Panc1 (cell line): ENCODE data around the gene APBB2. TPM values are rescaled to one million over a fixed set of nuclear protein-coding genes. Genes with fewer than 3 reads are reported as not detected.

Source experiments
- ATAC-seq: fragments of 200-7000 bp; cut with Tn5 transposase; 2 replicates; pipeline ENCODE4 v1.9.1; 2020; ENCODE audit warnings: mild to moderate bottlenecking, moderate library complexity
- BruUV-seq: library from RNA; stranded (reverse); fragments of 400-500 nt; replicated peaks from 2 replicates; lab custom pipeline; 2021; lab: Mats Ljungman, UMichigan
- CTCF ChIA-PET: fragments of 300-600 bp; sonication (Branson Sonifier 250); formaldehyde crosslinking; loops from one replicate; lab custom pipeline; 2022; ENCODE audit warnings: antibody characterized with exemption; lab: Charles Lee
- POLR2A ChIA-PET: fragments of 300-600 bp; sonication (Branson Sonifier 250); formaldehyde crosslinking; loops from one replicate; lab custom pipeline; 2022; ENCODE audit warnings: antibody characterized with exemption; lab: Charles Lee
- DNase-seq: peaks from one replicate; pipeline ENCODE4 v3.0.0-alpha.2; 2010; ENCODE audit warnings: low read depth, low spot score
- H3K27ac ChIP-seq: 2 replicates; pipeline ENCODE4 v1.5.1; 2011; ENCODE audit warnings: mild to moderate bottlenecking, low read length, inconsistent platforms
- H3K27me3 ChIP-seq: fragments of 200-500 bp; sonication (Bioruptor generic); 2 replicates; pipeline ENCODE4 v1.6.0; 2014; ENCODE audit warnings: low read length, inconsistent platforms; ENCODE audit not compliant: control insufficient read depth, insufficient read depth
- H3K36me3 ChIP-seq: fragments of 200-500 bp; sonication (Bioruptor generic); 2 replicates; pipeline ENCODE4 v1.5.1; 2014; ENCODE audit warnings: inconsistent platforms, mild to moderate bottlenecking, low read length, moderate library complexity; ENCODE audit not compliant: control insufficient read depth, insufficient read depth
- H3K4me1 ChIP-seq: 2 replicates; pipeline ENCODE4 v1.5.1; 2011; ENCODE audit warnings: inconsistent platforms, mild to moderate bottlenecking, low read length, moderate library complexity; ENCODE audit not compliant: control insufficient read depth, insufficient read depth
- H3K4me3 ChIP-seq, 2 experiments: 2 replicates each; pipeline ENCODE4 v1.5.1; 2011 to 2012; ENCODE audit warnings: low read depth in 2 of 2, low read length in 2 of 2, mild to moderate bottlenecking in 2 of 2, inconsistent platforms in 1 of 2, moderate library complexity in 1 of 2
- H3K9me3 ChIP-seq: fragments of 200-500 bp; sonication (Bioruptor generic); 2 replicates; pipeline ENCODE4 v1.5.1; 2014; ENCODE audit warnings: low read depth, mild to moderate bottlenecking, inconsistent platforms, low read length, moderate library complexity; ENCODE audit not compliant: control insufficient read depth, insufficient read depth
- POLR2AphosphoS5 ChIP-seq: IDR thresholded peaks from 2 replicates; pipeline ENCODE4 v1.6.1; 2012; ENCODE audit warnings: mild to moderate bottlenecking, low read depth, low read length, moderate library complexity
- SIN3A ChIP-seq: IDR thresholded peaks from 2 replicates; pipeline ENCODE4 v1.6.1; 2012; ENCODE audit warnings: low read depth, mild to moderate bottlenecking, low read length, moderate library complexity, borderline replicate concordance; ENCODE audit not compliant: insufficient read depth
- TCF7L2 ChIP-seq: IDR thresholded peaks from 2 replicates; pipeline ENCODE4 v1.6.1; 2011; ENCODE audit warnings: mild to moderate bottlenecking, low read depth, low read length, inconsistent platforms
- in situ Hi-C: cut with HindIII; loops from 2 replicates; pipeline ENCODE4 v1.10.0; 2016; ENCODE audit warnings: low sequenced_read_pairs, low pct_unique_long_range_greater_than_20kb
- intact Hi-C: fragments of 100-400 bp; cut with micrococcal nuclease; formaldehyde crosslinking; loops from one replicate; pipeline ENCODE4 v1.10.0; 2022; ENCODE audit not compliant: unreplicated experiment
- total RNA-seq: library from RNA; stranded (reverse); gene quantifications from one replicate; pipeline ENCODE4 v1.2.1, GENCODE V29; 2021; ENCODE audit not compliant: unreplicated experiment
- TF ChIP-seq, protein P1 (sequence below): fragments of 450-650 bp; IDR thresholded peaks from 2 replicates; pipeline ENCODE4 v1.5.1; 2017; ENCODE audit warnings: mild to moderate bottlenecking
- TF ChIP-seq, protein P2 (sequence below), 2 experiments: IDR thresholded peaks; 2 replicates each; pipeline ENCODE4 v1.6.1; 2011 to 2012; ENCODE audit warnings: low read depth in 2 of 2, control low read depth in 1 of 2, low read length in 1 of 2, mild to moderate bottlenecking in 1 of 2, moderate library complexity in 1 of 2; ENCODE audit not compliant: insufficient read depth in 1 of 2

APBB2 gene
- total RNA-seq, 1 experiment from 2014 or later, result 27.1 TPM

- Histone ChIP-seq H3K36me3 (no peaks in the 10 kb centered on the region), H3K9me3 (no peaks in the 10 kb centered on the region), H3K27ac (no peak overlapping the region), H3K4me1 (peaks cover 2% of the 10 kb centered on the region; the same call in 1 of the 2 replicates), H3K4me3 (no peak overlapping the region), H3K27me3 (no peaks in the 10 kb centered on the region)
- in situ Hi-C loops, result no loop called here
- BruUV-seq, result no TSS peak
- ATAC-seq, result no peak
- intact Hi-C loops, result no loop called here
- POLR2A ChIA-PET, result no interaction called here
- DNase-seq, result no peak
- TF ChIP-seq TCF7L2 (no peak), POLR2AphosphoS5 (no peak), SIN3A (no peak)
- TF ChIP-seq, protein P1, sequence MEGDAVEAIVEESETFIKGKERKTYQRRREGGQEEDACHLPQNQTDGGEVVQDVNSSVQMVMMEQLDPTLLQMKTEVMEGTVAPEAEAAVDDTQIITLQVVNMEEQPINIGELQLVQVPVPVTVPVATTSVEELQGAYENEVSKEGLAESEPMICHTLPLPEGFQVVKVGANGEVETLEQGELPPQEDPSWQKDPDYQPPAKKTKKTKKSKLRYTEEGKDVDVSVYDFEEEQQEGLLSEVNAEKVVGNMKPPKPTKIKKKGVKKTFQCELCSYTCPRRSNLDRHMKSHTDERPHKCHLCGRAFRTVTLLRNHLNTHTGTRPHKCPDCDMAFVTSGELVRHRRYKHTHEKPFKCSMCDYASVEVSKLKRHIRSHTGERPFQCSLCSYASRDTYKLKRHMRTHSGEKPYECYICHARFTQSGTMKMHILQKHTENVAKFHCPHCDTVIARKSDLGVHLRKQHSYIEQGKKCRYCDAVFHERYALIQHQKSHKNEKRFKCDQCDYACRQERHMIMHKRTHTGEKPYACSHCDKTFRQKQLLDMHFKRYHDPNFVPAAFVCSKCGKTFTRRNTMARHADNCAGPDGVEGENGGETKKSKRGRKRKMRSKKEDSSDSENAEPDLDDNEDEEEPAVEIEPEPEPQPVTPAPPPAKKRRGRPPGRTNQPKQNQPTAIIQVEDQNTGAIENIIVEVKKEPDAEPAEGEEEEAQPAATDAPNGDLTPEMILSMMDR, result no peak
- TF ChIP-seq, protein P2, sequence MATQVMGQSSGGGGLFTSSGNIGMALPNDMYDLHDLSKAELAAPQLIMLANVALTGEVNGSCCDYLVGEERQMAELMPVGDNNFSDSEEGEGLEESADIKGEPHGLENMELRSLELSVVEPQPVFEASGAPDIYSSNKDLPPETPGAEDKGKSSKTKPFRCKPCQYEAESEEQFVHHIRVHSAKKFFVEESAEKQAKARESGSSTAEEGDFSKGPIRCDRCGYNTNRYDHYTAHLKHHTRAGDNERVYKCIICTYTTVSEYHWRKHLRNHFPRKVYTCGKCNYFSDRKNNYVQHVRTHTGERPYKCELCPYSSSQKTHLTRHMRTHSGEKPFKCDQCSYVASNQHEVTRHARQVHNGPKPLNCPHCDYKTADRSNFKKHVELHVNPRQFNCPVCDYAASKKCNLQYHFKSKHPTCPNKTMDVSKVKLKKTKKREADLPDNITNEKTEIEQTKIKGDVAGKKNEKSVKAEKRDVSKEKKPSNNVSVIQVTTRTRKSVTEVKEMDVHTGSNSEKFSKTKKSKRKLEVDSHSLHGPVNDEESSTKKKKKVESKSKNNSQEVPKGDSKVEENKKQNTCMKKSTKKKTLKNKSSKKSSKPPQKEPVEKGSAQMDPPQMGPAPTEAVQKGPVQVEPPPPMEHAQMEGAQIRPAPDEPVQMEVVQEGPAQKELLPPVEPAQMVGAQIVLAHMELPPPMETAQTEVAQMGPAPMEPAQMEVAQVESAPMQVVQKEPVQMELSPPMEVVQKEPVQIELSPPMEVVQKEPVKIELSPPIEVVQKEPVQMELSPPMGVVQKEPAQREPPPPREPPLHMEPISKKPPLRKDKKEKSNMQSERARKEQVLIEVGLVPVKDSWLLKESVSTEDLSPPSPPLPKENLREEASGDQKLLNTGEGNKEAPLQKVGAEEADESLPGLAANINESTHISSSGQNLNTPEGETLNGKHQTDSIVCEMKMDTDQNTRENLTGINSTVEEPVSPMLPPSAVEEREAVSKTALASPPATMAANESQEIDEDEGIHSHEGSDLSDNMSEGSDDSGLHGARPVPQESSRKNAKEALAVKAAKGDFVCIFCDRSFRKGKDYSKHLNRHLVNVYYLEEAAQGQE (IDR thresholded peaks at IDR 0.05; ENCODE audit: insufficient read depth in 1 of 2, low read depth in 2 of 2, low read length in 1 of 2), result no peak
- CTCF ChIA-PET, result no interaction called here
These were observed 7.7 kb upstream of the APBB2 start for GRCh38 chr4:41221850-41222645.

DNA sequence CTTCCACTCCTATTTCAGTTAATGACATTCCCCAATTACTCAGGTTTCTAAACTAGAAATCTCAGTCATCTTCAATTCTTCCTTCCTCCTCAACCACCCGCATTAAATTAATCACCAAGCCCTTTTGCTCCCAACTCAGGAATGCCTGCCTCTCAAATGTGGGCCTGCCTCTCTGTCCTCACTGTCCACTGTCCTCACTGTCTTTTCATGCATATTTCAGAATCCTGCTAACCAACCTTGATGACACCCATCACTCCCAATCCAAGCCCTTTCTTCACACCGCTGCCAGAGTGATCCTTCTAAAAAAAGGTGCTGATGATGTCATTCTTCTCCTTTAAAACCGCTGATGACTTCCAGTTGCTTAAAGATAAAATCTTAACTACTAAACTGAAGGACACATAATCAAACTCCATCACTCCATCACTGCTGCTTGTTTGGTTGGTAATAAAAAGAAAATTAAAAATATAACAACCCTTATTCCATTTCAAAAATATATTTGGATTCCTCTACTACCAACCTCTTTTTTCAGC lies 5.1 kb upstream of the APBB2 start:
- ChIA-PET POLR2A (no interaction called here), CTCF (no interaction called here)
- no peaks in the 10 kb centered on the region for H3K9me3 ChIP-seq
- no peak overlapping the region for H3K4me3 ChIP-seq
- no peak for ATAC-seq
- no peaks in the 10 kb centered on the region for H3K27me3 ChIP-seq
- no peaks in the 10 kb centered on the region; the same call in 1 of the 2 replicates for H3K36me3 ChIP-seq
- H3K27ac ChIP-seq, result no peak overlapping the region
- no peak for DNase-seq
- intact Hi-C loops (no loop called here), in situ Hi-C loops (no loop called here)
- no TSS peak for BruUV-seq
- H3K4me1 ChIP-seq, result peaks cover 17% of the 10 kb centered on the region
- TF ChIP-seq, protein P1, result no peak
- TF ChIP-seq, protein P2 (IDR thresholded peaks at IDR 0.05; ENCODE audit: insufficient read depth in 1 of 2, low read depth in 2 of 2, low read length in 1 of 2), result no peak
- TF ChIP-seq TCF7L2, result no peak
- TF ChIP-seq SIN3A, result no peak
- TF ChIP-seq POLR2AphosphoS5, result no peak
